Hepatocyte (in vitro differentiated cells): ENCODE data around the gene CYP2U1. TPM values are rescaled to one million over a fixed set of nuclear protein-coding genes. Genes with fewer than 3 reads are reported as not detected.

Source experiments
- DNase-seq: peaks from one replicate; pipeline ENCODE4 v3.0.0-alpha.2; 2016; ENCODE audit warnings: low spot score
- H2AFZ ChIP-seq: fragments of 200-600 bp; sonication (generic); 2 replicates; pipeline ENCODE4 v1.6.0; 2016; ENCODE audit warnings: antibody characterized with exemption, mild to moderate bottlenecking
- H3K27ac ChIP-seq: fragments of 200-600 bp; sonication (generic); 2 replicates; pipeline ENCODE4 v1.5.1; 2016; ENCODE audit warnings: mild to moderate bottlenecking
- H3K27me3 ChIP-seq: fragments of 200-600 bp; sonication (generic); 2 replicates; pipeline ENCODE4 v1.6.1; 2016
- H3K36me3 ChIP-seq: fragments of 200-600 bp; sonication (generic); replicated peaks from 2 replicates; pipeline ENCODE4 v1.5.1; 2016; ENCODE audit warnings: low read depth; ENCODE audit not compliant: insufficient read depth
- H3K4me1 ChIP-seq: fragments of 200-600 bp; sonication (generic); 2 replicates; pipeline ENCODE4 v1.5.1; 2016; ENCODE audit warnings: mild to moderate bottlenecking, moderate library complexity; ENCODE audit not compliant: insufficient read depth
- H3K4me2 ChIP-seq: fragments of 200-600 bp; sonication (generic); 2 replicates; pipeline ENCODE4 v1.6.0; 2016
- H3K4me3 ChIP-seq: fragments of 200-600 bp; sonication (generic); 2 replicates; pipeline ENCODE4 v1.5.1; 2016; ENCODE audit warnings: mild to moderate bottlenecking
- H3K79me2 ChIP-seq: fragments of 200-600 bp; sonication (generic); 2 replicates; pipeline ENCODE4 v1.6.0; 2017; ENCODE audit warnings: mild to moderate bottlenecking
- H3K9me2 ChIP-seq: fragments of 200-600 bp; sonication (generic); replicated peaks from 2 replicates; pipeline ENCODE4 v1.6.0; 2017; ENCODE audit warnings: mild to moderate bottlenecking; ENCODE audit not compliant: insufficient read depth
- H3K9me3 ChIP-seq: fragments of 200-600 bp; sonication (generic); 2 replicates; pipeline ENCODE4 v1.5.1; 2016; ENCODE audit warnings: low read depth, mild to moderate bottlenecking
- H4K20me1 ChIP-seq: fragments of 200-600 bp; sonication (generic); 2 replicates; pipeline ENCODE4 v1.6.0; 2016; ENCODE audit warnings: mild to moderate bottlenecking; ENCODE audit not compliant: insufficient read depth, poor library complexity, severe bottlenecking
- CTCF ChIP-seq: fragments of 200-600 bp; sonication (generic); IDR thresholded peaks from 2 replicates; pipeline ENCODE4 v1.5.1; 2016; ENCODE audit warnings: antibody characterized with exemption, mild to moderate bottlenecking; ENCODE audit not compliant: poor library complexity
- EZH2 ChIP-seq: fragments of 200-600 bp; sonication (generic); IDR thresholded peaks from 2 replicates; pipeline ENCODE4 v1.6.1; 2016; ENCODE audit warnings: antibody characterized with exemption, mild to moderate bottlenecking, borderline replicate concordance
- EZH2phosphoT487 ChIP-seq: fragments of 200-600 bp; sonication (generic); IDR thresholded peaks from one replicate; pipeline ENCODE4 v1.6.1; 2018; ENCODE audit warnings: antibody characterized with exemption, mild to moderate bottlenecking, low read depth, moderate library complexity; ENCODE audit not compliant: unreplicated experiment, severe bottlenecking
- WGBS: methylation state at CpG from one replicate; pipeline ENCODE4 v1.1.6; 2016; ENCODE audit warnings: low lambda C conversion rate; ENCODE audit errors: missing lambda C conversion rate; 5-methylcytosine and 5-hydroxymethylcytosine counted together
- polyA plus RNA-seq: library from polyadenylated mRNA; unstranded; fragments of >200 nt; fragmentation: Nextera tagmentation; extraction: Ambion mirVana; gene quantifications from 2 replicates; pipeline ENCODE4 v1.2.1, GENCODE V29; 2016
- total RNA-seq: library from RNA; depleted of rRNA; stranded (reverse); fragments of >200 nt; gene quantifications from 2 replicates; pipeline ENCODE4 v1.2.3, GENCODE V29; 2014

Gene CYP2U1
- total and polyA plus RNA-seq, 2 experiments from 2014 or later: 6.7 to 9.7 TPM

- H2AFZ ChIP-seq: no peak overlapping the region
Measured at GRCh38 chr4:107977482-107977881, 46.1 kb downstream of the CYP2U1 start.

GRCh38 chr4:107977966-107978705 is 46.8 kb downstream of the CYP2U1 start:
- TF ChIP-seq EZH2 (no peak), CTCF (no peak), EZH2phosphoT487 (no peak)
- WGBS: 92% methylated on average over 3 of the region's 3 CpGs

More at GRCh38 chr4:107977482-107977881, 46.1 kb downstream of the CYP2U1 start:
- Histone ChIP-seq H3K4me2 (no peak overlapping the region), H3K4me3 (no peak overlapping the region), H3K4me1 (no peaks in the 10 kb centered on the region), H3K36me3 (no peaks in the 10 kb centered on the region), H3K27me3 (no peaks in the 10 kb centered on the region), H4K20me1 (no peaks in the 10 kb centered on the region), H3K27ac (no peak overlapping the region), H3K9me3 (no peaks in the 10 kb centered on the region), H3K79me2 (no peaks in the 10 kb centered on the region), H3K9me2 (no peaks in the 10 kb centered on the region)
- 87% methylated on average over 4 of the region's 4 CpGs for WGBS
- no peak for DNase-seq
- TF ChIP-seq CTCF: no peak
- TF ChIP-seq EZH2: no peak
- no peak for TF ChIP-seq EZH2phosphoT487

GRCh38 chr4:107978716-107979451 is 47.5 kb downstream of the CYP2U1 start:
- Histone ChIP-seq H3K4me2 (no peak overlapping the region), H3K36me3 (no peaks in the 10 kb centered on the region), H4K20me1 (no peaks in the 10 kb centered on the region), H3K27ac (no peak overlapping the region), H3K9me2 (no peaks in the 10 kb centered on the region), H3K79me2 (no peaks in the 10 kb centered on the region), H3K4me3 (no peak overlapping the region), H2AFZ (no peak overlapping the region), H3K27me3 (no peaks in the 10 kb centered on the region), H3K9me3 (no peaks in the 10 kb centered on the region), H3K4me1 (no peaks in the 10 kb centered on the region)
- no peak for TF ChIP-seq EZH2
- no peak for DNase-seq
- WGBS: 88% methylated on average over 2 of the region's 2 CpGs

More at GRCh38 chr4:107977966-107978705, 46.8 kb downstream of the CYP2U1 start:
- Histone ChIP-seq H3K27ac (no peak overlapping the region), H4K20me1 (no peaks in the 10 kb centered on the region), H3K36me3 (no peaks in the 10 kb centered on the region), H2AFZ (no peak overlapping the region), H3K4me3 (no peak overlapping the region), H3K27me3 (no peaks in the 10 kb centered on the region), H3K79me2 (no peaks in the 10 kb centered on the region), H3K9me2 (no peaks in the 10 kb centered on the region), H3K9me3 (no peaks in the 10 kb centered on the region), H3K4me1 (no peaks in the 10 kb centered on the region), H3K4me2 (no peak overlapping the region)
- DNase-seq: no peak
